HCT116 (cell line): ENCODE data around the gene RCL1. TPM values are rescaled to one million over a fixed set of nuclear protein-coding genes. Genes with fewer than 3 reads are reported as not detected.

Experiments used
- ATAC-seq: fragments of 200-7000 bp; cut with Tn5 transposase; 2 replicates; pipeline ENCODE4 v1.9.1; 2020; ENCODE audit warnings: mild to moderate bottlenecking, moderate library complexity
- BruUV-seq: library from RNA; stranded (reverse); fragments of 400-500 nt; replicated peaks from 2 replicates; lab custom pipeline; 2021; lab: Mats Ljungman, UMichigan
- CTCF ChIA-PET: fragments of 300-600 bp; sonication (Branson Sonifier 250); formaldehyde crosslinking; loops from one replicate; lab custom pipeline; 2021; ENCODE audit warnings: antibody characterized with exemption; lab: Charles Lee
- POLR2A ChIA-PET: fragments of 300-600, 350-600 bp; sonication (Branson Sonifier 250); formaldehyde crosslinking; loops from one replicate; lab custom pipeline; 2021; ENCODE audit warnings: antibody characterized with exemption; lab: Charles Lee
- RAD21 ChIA-PET, 2 experiments: fragments of 300-600 bp; sonication (Branson Sonifier 250); formaldehyde crosslinking; loops; one replicate each; lab custom pipeline; 2023; ENCODE audit warnings: low total read pairs in 2 of 2; ENCODE audit not compliant: uncharacterized antibody in 2 of 2, unreplicated experiment in 2 of 2, low non-redundant PET in 1 of 2; lab: Charles Lee
- DNase-seq: peaks from one replicate; pipeline ENCODE4 v3.0.0-alpha.2; 2010; ENCODE audit warnings: low read depth, low spot score
- H2AFZ ChIP-seq: fragments of 200-600 bp; shearing (Covaris generic), sonication (generic); 2 replicates; pipeline ENCODE4 v1.6.1; 2017; ENCODE audit warnings: low read depth, mixed run types, mixed read lengths, antibody characterized with exemption, low read length; ENCODE audit not compliant: poor library complexity, severe bottlenecking
- H3K27ac ChIP-seq: 2 replicates; pipeline ENCODE4 v1.5.1; 2012; ENCODE audit warnings: low read depth, low read length
- H3K27me3 ChIP-seq: fragments of 200-600 bp; sonication (generic); 2 replicates; pipeline ENCODE4 v1.6.1; 2016; ENCODE audit warnings: mixed run types, low read length, mixed read lengths; ENCODE audit not compliant: insufficient read depth
- H3K36me3 ChIP-seq, 2 experiments: fragments of 200-500 bp in 1 of 2; fragments of 200-600 bp in 1 of 2; sonication (Bioruptor generic) in 1 of 2; sonication (generic) in 1 of 2; 2 replicates each; pipeline versions ENCODE4 v1.5.1 to v1.6.1; 2014 to 2016; ENCODE audit warnings: low read length in 2 of 2, inconsistent platforms in 1 of 2, mixed read lengths in 1 of 2, mixed run types in 1 of 2; ENCODE audit not compliant: insufficient read depth in 2 of 2, control insufficient read depth in 1 of 2
- H3K4me1 ChIP-seq, 2 experiments: fragments of 200-600 bp in 1 of 2; sonication (generic) in 1 of 2; 2 replicates each; pipeline versions ENCODE4 v1.5.1 to v1.6.1; 2012 to 2017; ENCODE audit warnings: low read length in 2 of 2, inconsistent platforms in 1 of 2, mild to moderate bottlenecking in 1 of 2, mixed read lengths in 1 of 2, mixed run types in 1 of 2, moderate library complexity in 1 of 2; ENCODE audit not compliant: insufficient read depth in 2 of 2, control insufficient read depth in 1 of 2
- H3K4me2 ChIP-seq: fragments of 200-600 bp; sonication (generic); 2 replicates; pipeline ENCODE4 v1.6.1; 2017; ENCODE audit warnings: mixed run types, low read length, mixed read lengths
- H3K4me3 ChIP-seq, 2 experiments: fragments of 200-600 bp in 1 of 2; sonication (generic) in 1 of 2; replicated peaks in 1 of 2; 2 replicates each; pipeline ENCODE4 v1.5.1; 2011 to 2016; ENCODE audit warnings: low read length in 2 of 2, control low read depth in 1 of 2, low read depth in 1 of 2, mild to moderate bottlenecking in 1 of 2, mixed read lengths in 1 of 2, mixed run types in 1 of 2
- H3K79me2 ChIP-seq: fragments of 200-600 bp; sonication (generic); 2 replicates; pipeline ENCODE4 v1.6.1; 2017; ENCODE audit warnings: mild to moderate bottlenecking, mixed run types, low read length, moderate library complexity, mixed read lengths; ENCODE audit not compliant: insufficient read depth
- H3K9ac ChIP-seq: fragments of 200-600 bp; sonication (generic); 2 replicates; pipeline ENCODE4 v1.6.1; 2016; ENCODE audit warnings: low read length, mixed read lengths
- H3K9me2 ChIP-seq: fragments of 200-600 bp; sonication (generic), shearing (Covaris generic); 2 replicates; pipeline ENCODE4 v1.6.1; 2017; ENCODE audit warnings: mixed run types, mild to moderate bottlenecking, moderate library complexity; ENCODE audit not compliant: insufficient read depth
- H3K9me3 ChIP-seq, 2 experiments: fragments of 200-500 bp in 1 of 2; fragments of 200-600 bp in 1 of 2; sonication (Bioruptor generic) in 1 of 2; sonication (generic) in 1 of 2; 2 replicates each; pipeline ENCODE4 v1.6.1; 2014 to 2017; ENCODE audit warnings: low read length in 2 of 2, mixed read lengths in 2 of 2, inconsistent platforms in 1 of 2, low read depth in 1 of 2, mild to moderate bottlenecking in 1 of 2, mixed run types in 1 of 2, moderate library complexity in 1 of 2; ENCODE audit not compliant: control insufficient read depth in 1 of 2, insufficient read depth in 1 of 2
- H4K20me1 ChIP-seq: fragments of 200-600 bp; sonication (generic), shearing (Covaris generic); 2 replicates; pipeline ENCODE4 v1.6.1; 2017; ENCODE audit warnings: mixed run types, mild to moderate bottlenecking, moderate library complexity; ENCODE audit not compliant: insufficient read depth
- CBX3 ChIP-seq: IDR thresholded peaks from 2 replicates; pipeline ENCODE4 v1.6.1; 2012; ENCODE audit warnings: low read depth
- CEBPB ChIP-seq: IDR thresholded peaks from 2 replicates; pipeline ENCODE4 v1.6.1; 2012; ENCODE audit warnings: low read depth
- EGR1 ChIP-seq: IDR thresholded peaks from 2 replicates; pipeline ENCODE4 v1.6.1; 2012; ENCODE audit warnings: low read depth
- ELF1 ChIP-seq: IDR thresholded peaks from 2 replicates; pipeline ENCODE4 v1.6.1; 2012; ENCODE audit warnings: low read depth, borderline replicate concordance
- EZH2 ChIP-seq: fragments of 200-600 bp; sonication (generic); IDR thresholded peaks from 2 replicates; pipeline ENCODE4 v1.6.1; 2017; ENCODE audit warnings: antibody characterized with exemption, mixed run types
- EZH2phosphoT487 ChIP-seq: fragments of 200-600 bp; IDR thresholded peaks from 2 replicates; pipeline ENCODE4 v1.6.1; 2018; ENCODE audit warnings: antibody characterized with exemption, borderline replicate concordance
- FOSL1 ChIP-seq: IDR thresholded peaks from 2 replicates; pipeline ENCODE4 v1.6.1; 2012; ENCODE audit warnings: low read depth
- JUND ChIP-seq: IDR thresholded peaks from 2 replicates; pipeline ENCODE4 v1.6.1; 2012
- POLR2A ChIP-seq: IDR thresholded peaks from 2 replicates; pipeline ENCODE4 v1.7.0; 2011; ENCODE audit warnings: borderline replicate concordance; ENCODE audit not compliant: insufficient read depth, insufficient read length; ENCODE audit errors: extremely low read depth
- POLR2AphosphoS5 ChIP-seq: IDR thresholded peaks from 2 replicates; pipeline ENCODE4 v1.6.1; 2011; ENCODE audit warnings: mild to moderate bottlenecking, low read depth, low read length, moderate library complexity
- RAD21 ChIP-seq: IDR thresholded peaks from 2 replicates; pipeline ENCODE4 v1.6.1; 2012; ENCODE audit warnings: low read depth, mild to moderate bottlenecking
- SIN3A ChIP-seq: IDR thresholded peaks from 2 replicates; pipeline ENCODE4 v1.6.1; 2012; ENCODE audit warnings: low read depth
- SP1 ChIP-seq: IDR thresholded peaks from 2 replicates; pipeline ENCODE4 v1.6.1; 2012; ENCODE audit warnings: low read depth
- SRF ChIP-seq: IDR thresholded peaks from 2 replicates; pipeline ENCODE4 v1.6.1; 2012; ENCODE audit warnings: low read depth
- TCF7L2 ChIP-seq: IDR thresholded peaks from 2 replicates; pipeline ENCODE4 v1.7.0; 2011; ENCODE audit warnings: borderline replicate concordance, inconsistent platforms; ENCODE audit not compliant: insufficient read depth, insufficient read length; ENCODE audit errors: extremely low read depth
- YY1 ChIP-seq: IDR thresholded peaks from 2 replicates; pipeline ENCODE4 v1.6.1; 2011; ENCODE audit warnings: low read length, low read depth, moderate library complexity, mild to moderate bottlenecking; ENCODE audit not compliant: insufficient replicate concordance; ENCODE audit errors: extremely low read depth
- ZFX ChIP-seq: fragments of 450-650 bp; IDR thresholded peaks from 2 replicates; pipeline ENCODE4 v1.6.1; 2017
- ZNF274 ChIP-seq: fragments of 200-500 bp; sonication (Bioruptor generic); IDR thresholded peaks from 2 replicates; pipeline ENCODE4 v1.6.1; 2014; ENCODE audit warnings: mild to moderate bottlenecking, low read depth, low read length, inconsistent platforms
- intact Hi-C: fragments of 100-400 bp; cut with micrococcal nuclease; formaldehyde crosslinking; loops from 2 replicates; pipeline ENCODE4 v1.10.0; 2022
- total RNA-seq: library from RNA; stranded (reverse); gene quantifications from one replicate; pipeline ENCODE4 v1.2.1, GENCODE V29; 2021; ENCODE audit not compliant: unreplicated experiment
- TF ChIP-seq, protein P1 (sequence below), 3 experiments: fragments of 200-600 bp in 1 of 3; sonication (generic) in 1 of 3; IDR thresholded peaks in 2 of 3; conservative IDR thresholded peaks in 1 of 3; 2 replicates each; pipeline ENCODE4 v1.5.1; 2012 to 2017; ENCODE audit warnings: low read depth in 2 of 3, low read length in 2 of 3, antibody characterized with exemption in 1 of 3, borderline replicate concordance in 1 of 3, control low read depth in 1 of 3, mild to moderate bottlenecking in 1 of 3, mixed read lengths in 1 of 3, mixed run types in 1 of 3, moderate library complexity in 1 of 3; ENCODE audit not compliant: insufficient read depth in 1 of 3
- TF ChIP-seq, protein P2 (sequence below): IDR thresholded peaks from 2 replicates; pipeline ENCODE4 v1.6.1; 2012
- TF ChIP-seq, protein P3 (sequence below): IDR thresholded peaks from 2 replicates; pipeline ENCODE4 v1.6.1; 2011; ENCODE audit warnings: mild to moderate bottlenecking, low read length, moderate library complexity; ENCODE audit not compliant: insufficient replicate concordance; ENCODE audit errors: extremely low read depth
- TF ChIP-seq, protein P4 (sequence below): IDR thresholded peaks from 2 replicates; pipeline ENCODE4 v1.6.1; 2012

Gene RCL1
- total RNA-seq, 1 experiment from 2014 or later = 29.9 TPM

DNA sequence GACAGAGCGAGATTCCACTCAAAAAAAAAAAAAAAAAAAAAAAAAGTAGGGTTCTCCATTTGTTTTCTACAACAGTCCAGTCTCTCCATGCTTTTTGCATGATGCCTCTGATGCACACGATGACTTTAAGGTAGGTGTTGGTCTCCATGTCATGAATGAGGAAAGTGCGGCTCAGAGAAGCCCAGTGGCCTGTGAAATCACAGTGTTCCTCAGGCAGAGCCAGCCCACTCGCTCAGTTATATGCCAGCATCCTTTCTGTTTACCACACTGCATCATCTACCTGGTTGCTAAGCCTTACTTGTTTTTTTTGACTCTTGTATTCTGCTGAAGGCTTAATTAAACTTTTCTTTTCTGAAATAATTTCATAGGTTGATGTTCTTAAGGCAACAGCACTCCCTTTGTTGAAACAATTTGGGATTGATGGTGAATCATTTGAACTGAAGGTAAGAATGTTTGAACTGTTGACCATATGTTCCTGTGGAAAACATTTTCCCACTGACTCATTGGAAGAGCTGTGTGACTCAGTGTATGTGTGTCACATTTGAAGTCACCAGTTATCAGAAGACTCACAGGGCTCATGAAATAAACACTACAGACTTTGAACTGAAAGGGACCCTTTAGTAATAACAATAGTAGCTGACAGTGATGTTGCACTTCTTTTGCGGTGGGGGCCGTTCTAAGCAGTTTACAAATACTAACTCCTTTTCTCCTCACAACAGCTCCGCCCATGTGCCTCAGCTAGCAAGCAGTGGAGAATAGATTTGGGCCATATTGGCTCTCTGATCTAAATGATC lies 40.2 kb downstream of the RCL1 start:
- peaks cover 0 to 5% of the 10 kb centered on the region in 2 experiments; a peak in 1 of 4 replicates for H3K36me3 ChIP-seq
- DNase-seq (peak; percentile 94), ATAC-seq (peak; percentile 89)
- no peaks in the 10 kb centered on the region for H3K9me2 ChIP-seq
- POLR2A ChIA-PET = no interaction called here
- intact Hi-C loops = no loop called here
- H3K27me3 ChIP-seq = no peaks in the 10 kb centered on the region
- peaks cover 3% of the 10 kb centered on the region; the same call in 1 of the 2 replicates for H4K20me1 ChIP-seq
- H3K4me1 ChIP-seq = peaks cover 15 to 56% of the 10 kb centered on the region in 2 experiments
- H2AFZ ChIP-seq = no peak overlapping the region
- BruUV-seq = no TSS peak
- CTCF ChIA-PET = no interaction called here
- peaks cover 82% of the 10 kb centered on the region for H3K79me2 ChIP-seq
- peak overlapping the region; percentile 37 for H3K9ac ChIP-seq
- H3K4me2 ChIP-seq = peak overlapping the region; percentile 62
- H3K27ac ChIP-seq = peak overlapping the region; percentile 52
- peak overlapping the region in 1 of 2 experiments; percentile 24; a peak in 1 of 4 replicates for H3K4me3 ChIP-seq
- RAD21 ChIA-PET = no interaction called here
- no peaks in the 10 kb centered on the region for H3K9me3 ChIP-seq
- TF ChIP-seq ZNF274 (no peak), FOSL1 (peak; percentile 96), EGR1 (no peak), EZH2phosphoT487 (no peak), TCF7L2 (peak; percentile 18), CEBPB (peak; percentile 75), YY1 (peak; percentile 17), POLR2AphosphoS5 (peak; percentile 51; the same call in 1 of the 2 replicates), POLR2A (no peak), CBX3 (peak; percentile 87), RAD21 (no peak; the same call in 1 of the 2 replicates), ZFX (no peak), SIN3A (peak; percentile 63), SRF (peak; percentile 49; the same call in 1 of the 2 replicates), SP1 (peak; percentile 89), ELF1 (no peak), EZH2 (no peak), JUND (peak; percentile 97)
- TF ChIP-seq, protein P1, sequence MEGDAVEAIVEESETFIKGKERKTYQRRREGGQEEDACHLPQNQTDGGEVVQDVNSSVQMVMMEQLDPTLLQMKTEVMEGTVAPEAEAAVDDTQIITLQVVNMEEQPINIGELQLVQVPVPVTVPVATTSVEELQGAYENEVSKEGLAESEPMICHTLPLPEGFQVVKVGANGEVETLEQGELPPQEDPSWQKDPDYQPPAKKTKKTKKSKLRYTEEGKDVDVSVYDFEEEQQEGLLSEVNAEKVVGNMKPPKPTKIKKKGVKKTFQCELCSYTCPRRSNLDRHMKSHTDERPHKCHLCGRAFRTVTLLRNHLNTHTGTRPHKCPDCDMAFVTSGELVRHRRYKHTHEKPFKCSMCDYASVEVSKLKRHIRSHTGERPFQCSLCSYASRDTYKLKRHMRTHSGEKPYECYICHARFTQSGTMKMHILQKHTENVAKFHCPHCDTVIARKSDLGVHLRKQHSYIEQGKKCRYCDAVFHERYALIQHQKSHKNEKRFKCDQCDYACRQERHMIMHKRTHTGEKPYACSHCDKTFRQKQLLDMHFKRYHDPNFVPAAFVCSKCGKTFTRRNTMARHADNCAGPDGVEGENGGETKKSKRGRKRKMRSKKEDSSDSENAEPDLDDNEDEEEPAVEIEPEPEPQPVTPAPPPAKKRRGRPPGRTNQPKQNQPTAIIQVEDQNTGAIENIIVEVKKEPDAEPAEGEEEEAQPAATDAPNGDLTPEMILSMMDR (IDR thresholded peaks at IDR 0.05 in 2 of 3, conservative IDR thresholded peaks at IDR 0.05 in 1 of 3; ENCODE audit: borderline replicate concordance in 1 of 3, insufficient read depth in 1 of 3, low read depth in 2 of 3, low read length in 2 of 3) = no peak
- TF ChIP-seq, protein P2, sequence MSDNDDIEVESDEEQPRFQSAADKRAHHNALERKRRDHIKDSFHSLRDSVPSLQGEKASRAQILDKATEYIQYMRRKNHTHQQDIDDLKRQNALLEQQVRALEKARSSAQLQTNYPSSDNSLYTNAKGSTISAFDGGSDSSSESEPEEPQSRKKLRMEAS = peak; percentile 45; the same call in 1 of the 2 replicates
- TF ChIP-seq, protein P3, sequence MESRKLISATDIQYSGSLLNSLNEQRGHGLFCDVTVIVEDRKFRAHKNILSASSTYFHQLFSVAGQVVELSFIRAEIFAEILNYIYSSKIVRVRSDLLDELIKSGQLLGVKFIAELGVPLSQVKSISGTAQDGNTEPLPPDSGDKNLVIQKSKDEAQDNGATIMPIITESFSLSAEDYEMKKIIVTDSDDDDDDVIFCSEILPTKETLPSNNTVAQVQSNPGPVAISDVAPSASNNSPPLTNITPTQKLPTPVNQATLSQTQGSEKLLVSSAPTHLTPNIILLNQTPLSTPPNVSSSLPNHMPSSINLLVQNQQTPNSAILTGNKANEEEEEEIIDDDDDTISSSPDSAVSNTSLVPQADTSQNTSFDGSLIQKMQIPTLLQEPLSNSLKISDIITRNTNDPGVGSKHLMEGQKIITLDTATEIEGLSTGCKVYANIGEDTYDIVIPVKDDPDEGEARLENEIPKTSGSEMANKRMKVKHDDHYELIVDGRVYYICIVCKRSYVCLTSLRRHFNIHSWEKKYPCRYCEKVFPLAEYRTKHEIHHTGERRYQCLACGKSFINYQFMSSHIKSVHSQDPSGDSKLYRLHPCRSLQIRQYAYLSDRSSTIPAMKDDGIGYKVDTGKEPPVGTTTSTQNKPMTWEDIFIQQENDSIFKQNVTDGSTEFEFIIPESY = no peak
- TF ChIP-seq, protein P4, sequence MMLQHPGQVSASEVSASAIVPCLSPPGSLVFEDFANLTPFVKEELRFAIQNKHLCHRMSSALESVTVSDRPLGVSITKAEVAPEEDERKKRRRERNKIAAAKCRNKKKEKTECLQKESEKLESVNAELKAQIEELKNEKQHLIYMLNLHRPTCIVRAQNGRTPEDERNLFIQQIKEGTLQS = 0 out of 2 replicates have a peak, but pooled peaks have one; percentile 42
